HuH-7.5 (cell line): ENCODE measurements around the gene CD163L1.

Experiments
- DNase-seq: peaks from one replicate; pipeline ENCODE4 v3.0.0; 2011; ENCODE audit warnings: low spot score

CD163L1 gene

GRCh38 chr12:7324176-7324575, 119.8 kb downstream of the CD163L1 start:
- DNase-seq = no peak

GRCh38 chr12:7322599-7322998, 121.4 kb downstream of the CD163L1 start:
- no peak for DNase-seq

- no peak for DNase-seq
Measured at GRCh38 chr12:7321624-7322023, 122.3 kb downstream of the CD163L1 start.

- DNase-seq = no peak
Measured at GRCh38 chr12:7319930-7320329, 124.0 kb downstream of the CD163L1 start.

- DNase-seq = no peak
Measured at GRCh38 chr12:7310070-7310469, 133.9 kb downstream of the CD163L1 start.
